HUES6 (cell line): ENCODE data around the gene RBBP8NL.

Source experiments
- H3K27ac ChIP-seq: 2 replicates; pipeline ENCODE4 v1.7.0; 2013; ENCODE audit warnings: low read depth, mild to moderate bottlenecking, low read length, inconsistent platforms
- H3K27me3 ChIP-seq: 2 replicates; pipeline ENCODE4 v1.6.1; 2013; ENCODE audit warnings: low read length; ENCODE audit not compliant: control insufficient read depth, insufficient read depth
- H3K36me3 ChIP-seq: 2 replicates; pipeline ENCODE4 v1.6.1; 2013; ENCODE audit warnings: low read length; ENCODE audit not compliant: control insufficient read depth, insufficient read depth
- H3K4me1 ChIP-seq: 2 replicates; pipeline ENCODE4 v1.6.1; 2013; ENCODE audit warnings: low read length; ENCODE audit not compliant: control insufficient read depth, insufficient read depth
- H3K4me3 ChIP-seq: 2 replicates; pipeline ENCODE4 v1.5.1; 2013; ENCODE audit warnings: low read depth, low read length
- H3K9ac ChIP-seq: one replicate; pipeline ENCODE4 v1.6.1; 2013; ENCODE audit warnings: mild to moderate bottlenecking, low read length
- H3K9me3 ChIP-seq: 2 replicates; pipeline ENCODE4 v1.6.1; 2013; ENCODE audit warnings: low read depth, low read length; ENCODE audit not compliant: control insufficient read depth, insufficient read depth

RBBP8NL gene

GRCh38 chr20:62437927-62438326, 10.6 kb upstream of the RBBP8NL start:
- Histone ChIP-seq H3K27me3 (no peaks in the 10 kb centered on the region), H3K4me3 (no peak overlapping the region), H3K4me1 (no peaks in the 10 kb centered on the region), H3K9ac (no peak overlapping the region), H3K36me3 (no peaks in the 10 kb centered on the region), H3K27ac (no peak overlapping the region), H3K9me3 (peaks cover 3% of the 10 kb centered on the region; the same call in 1 of the 2 replicates)

GRCh38 chr20:62437496-62437895, 10.2 kb upstream of the RBBP8NL start:
- H3K27me3 ChIP-seq = no peaks in the 10 kb centered on the region
- H3K9me3 ChIP-seq = peaks cover 3% of the 10 kb centered on the region; the same call in 1 of the 2 replicates

GRCh38 chr20:62436692-62437091, 9.4 kb upstream of the RBBP8NL start:
- Histone ChIP-seq H3K4me1 (no peaks in the 10 kb centered on the region), H3K9ac (no peak overlapping the region), H3K27ac (no peak overlapping the region), H3K36me3 (no peaks in the 10 kb centered on the region), H3K27me3 (no peaks in the 10 kb centered on the region), H3K9me3 (peaks cover 3% of the 10 kb centered on the region; the same call in 1 of the 2 replicates), H3K4me3 (no peak overlapping the region)

More at GRCh38 chr20:62437496-62437895, 10.2 kb upstream of the RBBP8NL start:
- Histone ChIP-seq H3K9ac (no peak overlapping the region), H3K27ac (no peak overlapping the region), H3K36me3 (no peaks in the 10 kb centered on the region), H3K4me3 (no peak overlapping the region), H3K4me1 (no peaks in the 10 kb centered on the region)

- Histone ChIP-seq H3K36me3 (no peaks in the 10 kb centered on the region), H3K27me3 (peaks cover 4% of the 10 kb centered on the region; the same call in 1 of the 2 replicates), H3K4me3 (no peak overlapping the region), H3K4me1 (peaks cover 13% of the 10 kb centered on the region), H3K9me3 (peaks cover 3% of the 10 kb centered on the region; the same call in 1 of the 2 replicates), H3K27ac (no peak overlapping the region), H3K9ac (no peak overlapping the region)
These were observed 6.5 kb upstream of the RBBP8NL start for GRCh38 chr20:62433658-62434497.

DNA sequence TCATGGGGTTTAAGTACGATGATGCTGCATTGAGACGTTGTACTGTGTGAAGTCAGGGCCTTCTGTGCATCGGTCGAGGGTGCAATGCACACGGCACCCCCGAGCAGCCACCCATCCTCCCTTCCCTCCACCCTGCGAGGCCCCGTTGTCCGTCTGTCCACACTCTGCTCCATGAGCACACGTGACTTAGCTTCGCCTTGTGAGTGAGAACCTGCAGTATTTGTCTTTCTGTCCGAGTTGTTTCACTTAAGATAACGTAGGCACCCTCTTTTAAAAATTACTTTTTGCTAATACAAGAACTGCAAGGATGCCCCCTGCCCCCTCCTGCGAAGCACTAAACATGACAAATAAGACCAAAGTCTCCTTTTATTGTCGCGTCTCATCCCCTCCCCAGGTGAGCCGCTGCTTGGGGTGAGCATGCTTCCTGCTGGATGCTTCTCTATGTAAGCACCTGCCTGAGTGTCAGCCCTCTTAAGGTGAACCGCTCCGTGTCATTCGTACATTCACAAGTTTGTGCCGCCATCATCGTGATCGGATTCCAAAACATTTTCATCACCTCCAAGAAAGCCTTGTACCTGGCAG, 3.6 kb upstream of the RBBP8NL start:
- Histone ChIP-seq H3K36me3 (no peaks in the 10 kb centered on the region), H3K27me3 (peaks cover 4% of the 10 kb centered on the region; the same call in 1 of the 2 replicates), H3K4me1 (peaks cover 36% of the 10 kb centered on the region), H3K9ac (no peak overlapping the region), H3K4me3 (no peak overlapping the region), H3K27ac (no peak overlapping the region), H3K9me3 (no peaks in the 10 kb centered on the region)

GRCh38 chr20:62430311-62430853, 3.0 kb upstream of the RBBP8NL start:
- Histone ChIP-seq H3K27ac (no peak overlapping the region), H3K9ac (no peak overlapping the region), H3K36me3 (no peaks in the 10 kb centered on the region), H3K9me3 (no peaks in the 10 kb centered on the region), H3K27me3 (peaks cover 4% of the 10 kb centered on the region; the same call in 1 of the 2 replicates), H3K4me1 (peaks cover 36% of the 10 kb centered on the region), H3K4me3 (no peak overlapping the region)

- H3K4me1 ChIP-seq = peaks cover 36% of the 10 kb centered on the region
- no peak overlapping the region for H3K9ac ChIP-seq
These were observed 2.3 kb upstream of the RBBP8NL start for GRCh38 chr20:62429455-62430310.

DNA sequence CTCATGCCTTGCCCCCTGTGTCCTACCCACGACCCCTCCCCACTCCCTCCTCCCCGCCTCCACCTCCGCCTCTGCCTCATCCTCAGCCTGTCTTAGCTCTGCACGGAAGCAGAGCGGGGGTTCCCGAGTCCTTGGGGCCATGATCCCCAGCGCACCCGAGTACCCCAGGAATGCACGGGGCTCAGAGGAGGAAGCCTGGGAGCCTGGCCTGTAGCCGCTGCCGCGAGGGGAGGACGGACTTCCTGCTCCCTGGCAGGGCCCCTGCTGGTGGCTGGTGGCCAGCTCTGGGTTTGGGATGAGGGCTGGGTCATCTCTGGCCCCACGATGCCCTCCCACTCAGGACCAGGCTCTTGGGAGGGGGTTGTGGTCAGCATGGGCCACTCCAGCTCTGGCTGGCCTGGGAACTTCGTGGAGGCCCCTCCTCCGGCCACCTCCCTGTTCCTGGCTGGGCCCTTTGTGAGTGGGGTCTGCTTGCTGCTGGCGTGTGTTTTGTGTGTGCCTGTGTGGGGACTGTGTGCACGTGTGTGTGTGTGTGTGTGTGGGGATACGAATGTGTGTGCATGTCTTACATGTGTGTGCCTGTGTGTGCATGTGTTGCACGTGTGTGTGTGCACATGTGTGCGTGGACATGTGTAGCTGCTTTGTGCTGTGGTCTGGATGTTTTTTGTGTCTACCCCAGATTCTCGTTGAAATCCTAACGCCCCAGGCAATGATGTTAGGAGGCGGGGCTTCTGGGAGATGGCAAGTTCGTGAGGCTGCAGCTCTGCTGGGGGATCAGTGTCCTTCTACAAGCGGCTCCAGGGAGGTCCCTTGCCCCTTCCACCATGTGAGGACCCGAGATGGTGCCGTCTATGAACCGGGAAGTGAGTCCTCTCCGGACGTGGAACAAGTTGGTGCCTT, 1.3 kb upstream of the RBBP8NL start:
- Histone ChIP-seq H3K4me3 (no peak overlapping the region), H3K4me1 (peaks cover 41% of the 10 kb centered on the region), H3K27me3 (peaks cover 4% of the 10 kb centered on the region; the same call in 1 of the 2 replicates), H3K36me3 (no peaks in the 10 kb centered on the region), H3K9me3 (no peaks in the 10 kb centered on the region), H3K27ac (no peak overlapping the region), H3K9ac (no peak overlapping the region)

More at GRCh38 chr20:62429455-62430310, 2.3 kb upstream of the RBBP8NL start:
- H3K27me3 ChIP-seq = peaks cover 4% of the 10 kb centered on the region; the same call in 1 of the 2 replicates
- no peaks in the 10 kb centered on the region for H3K9me3 ChIP-seq
- H3K27ac ChIP-seq = no peak overlapping the region
- H3K36me3 ChIP-seq = no peaks in the 10 kb centered on the region
- H3K4me3 ChIP-seq = no peak overlapping the region

GRCh38 chr20:62428002-62428372, 648 bp upstream of the RBBP8NL start:
- H3K27ac ChIP-seq = no peak overlapping the region
- H3K9me3 ChIP-seq = no peaks in the 10 kb centered on the region
- H3K27me3 ChIP-seq = peaks cover 4% of the 10 kb centered on the region; the same call in 1 of the 2 replicates
- peaks cover 41% of the 10 kb centered on the region for H3K4me1 ChIP-seq
- H3K9ac ChIP-seq = no peak overlapping the region
- no peaks in the 10 kb centered on the region for H3K36me3 ChIP-seq
- no peak overlapping the region for H3K4me3 ChIP-seq

- no peak overlapping the region for H3K9ac ChIP-seq
- peak overlapping the region; percentile 24; the same call in 1 of the 2 replicates for H3K27ac ChIP-seq
- H3K4me3 ChIP-seq = no peak overlapping the region
- H3K27me3 ChIP-seq = peaks cover 4% of the 10 kb centered on the region; the same call in 1 of the 2 replicates
- H3K4me1 ChIP-seq = peaks cover 41% of the 10 kb centered on the region
- no peaks in the 10 kb centered on the region for H3K36me3 ChIP-seq
- no peaks in the 10 kb centered on the region for H3K9me3 ChIP-seq
These were observed 624 bp downstream of the RBBP8NL start for GRCh38 chr20:62426699-62427131.
